Gastrocnemius medialis (tissue), 4 donors: ENCODE data around the gene HNRNPH1.

ENCODE experiments used
- CTCF ChIP-seq, 5 experiments: fragments of 450-650 bp in 3 of 5; fragments of 200-600 bp in 2 of 5; sonication (generic) in 2 of 5; IDR thresholded peaks in 4 of 5; conservative IDR thresholded peaks in 1 of 5; 1 replicate in 4 of 5; 2 replicates in 1 of 5; pipeline ENCODE4 v1.5.1; 2016 to 2019; ENCODE audit warnings: antibody characterized with exemption in 5 of 5, mild to moderate bottlenecking in 3 of 5, moderate library complexity in 3 of 5
- POLR2A ChIP-seq, 2 donors: fragments of 450-650 bp; IDR thresholded peaks; one replicate each; pipeline ENCODE4 v1.6.1; 2017; ENCODE audit warnings: antibody characterized with exemption in 2 of 2, mild to moderate bottlenecking in 2 of 2, moderate library complexity in 2 of 2

- TF ChIP-seq CTCF (IDR thresholded peaks at IDR 0.05 in 4 of 5, conservative IDR thresholded peaks at IDR 0.05 in 1 of 5) (no peak), POLR2A (IDR thresholded peaks at IDR 0.05) (no peak)
These were observed 3.7 kb downstream of the HNRNPH1 start for GRCh38 chr5:179619776-179620175.
